GM23248 (cell line): ENCODE measurements around the gene PLAC1.

ENCODE experiments used
- EZH2 ChIP-seq: fragments of 200-600 bp; sonication (generic); IDR thresholded peaks from 2 replicates; pipeline ENCODE4 v1.6.1; 2018; ENCODE audit warnings: antibody characterized with exemption, mild to moderate bottlenecking; ENCODE audit not compliant: insufficient read depth, poor library complexity, severe bottlenecking
- EZH2phosphoT487 ChIP-seq: fragments of 200-600 bp; sonication (generic); IDR thresholded peaks from 2 replicates; pipeline ENCODE4 v1.6.1; 2018; ENCODE audit warnings: antibody characterized with exemption, moderate library complexity, mild to moderate bottlenecking, low read depth; ENCODE audit not compliant: insufficient read depth

DNA sequence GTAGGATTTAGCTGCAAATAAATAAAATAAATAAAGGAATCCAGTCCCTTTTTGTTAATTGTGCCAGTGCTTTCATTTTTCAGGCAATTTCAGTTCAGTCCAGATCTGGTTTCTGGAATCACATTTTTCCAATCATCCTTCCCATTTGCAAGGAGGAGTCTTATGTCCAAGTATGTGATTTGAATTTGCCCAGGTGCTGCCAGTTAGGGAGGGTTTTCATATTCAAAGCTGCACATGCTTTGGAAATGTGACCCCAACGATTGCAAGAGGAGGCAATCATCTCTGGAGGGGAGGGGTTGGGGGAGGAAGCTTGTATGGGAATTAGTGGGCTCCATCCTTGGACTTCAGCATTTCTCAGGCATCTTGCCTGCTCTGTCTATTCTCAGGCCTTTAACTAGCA lies 4.4 kb downstream of the PLAC1 start:
- no peak for TF ChIP-seq EZH2
- no peak for TF ChIP-seq EZH2phosphoT487
